Measurements from ENCODE around the gene GNAI1.

GNAI1 gene

GRCh38 chr7:80165177-80165576, 30.5 kb downstream of the GNAI1 start:
- DNase-seq: no peak

GRCh38 chr7:80170445-80170844, 35.8 kb downstream of the GNAI1 start:
- DNase-seq: no peak

GRCh38 chr7:80172387-80172786, 37.8 kb downstream of the GNAI1 start:
- no peak for DNase-seq

GRCh38 chr7:80175744-80176143, 41.1 kb downstream of the GNAI1 start:
- no peak for DNase-seq

GRCh38 chr7:80181411-80181810, 46.8 kb downstream of the GNAI1 start:
- DNase-seq: no peak

- no peak for DNase-seq
Measured at GRCh38 chr7:80182630-80183276, 48.1 kb downstream of the GNAI1 start.

GRCh38 chr7:80183351-80183750, 48.7 kb downstream of the GNAI1 start:
- DNase-seq: no peak

GRCh38 chr7:80183900-80184685, 49.5 kb downstream of the GNAI1 start:
- no peak for DNase-seq

GRCh38 chr7:80184693-80185092, 50.1 kb downstream of the GNAI1 start:
- no peak for DNase-seq

GRCh38 chr7:80185571-80185970, 50.9 kb downstream of the GNAI1 start:
- no peak for DNase-seq

- no peak for DNase-seq
Measured at GRCh38 chr7:80186721-80187120, 52.1 kb downstream of the GNAI1 start.

GRCh38 chr7:80187279-80187678, 52.6 kb downstream of the GNAI1 start:
- DNase-seq: no peak

GRCh38 chr7:80187727-80188126, 53.1 kb downstream of the GNAI1 start:
- DNase-seq: no peak

- no peak for DNase-seq
Measured at GRCh38 chr7:80189638-80190037, 55.0 kb downstream of the GNAI1 start.

GRCh38 chr7:80197627-80198026, 63.0 kb downstream of the GNAI1 start:
- DNase-seq: no peak

- DNase-seq: no peak
Measured at GRCh38 chr7:80199051-80199450, 64.4 kb downstream of the GNAI1 start.

GRCh38 chr7:80204454-80204853, 69.8 kb downstream of the GNAI1 start:
- no peak for DNase-seq

GRCh38 chr7:80204919-80205318, 70.3 kb downstream of the GNAI1 start:
- no peak for DNase-seq

- DNase-seq: no peak
Measured at GRCh38 chr7:80206763-80207162, 72.1 kb downstream of the GNAI1 start.

GRCh38 chr7:80207501-80207900, 72.9 kb downstream of the GNAI1 start:
- no peak for DNase-seq

GRCh38 chr7:80208700-80209099, 74.1 kb downstream of the GNAI1 start:
- no peak for DNase-seq

- DNase-seq: no peak
Measured at GRCh38 chr7:80210400-80210799, 75.8 kb downstream of the GNAI1 start.

GRCh38 chr7:80213814-80214213, 79.2 kb downstream of the GNAI1 start:
- DNase-seq: no peak

- no peak for DNase-seq
Measured at GRCh38 chr7:80215734-80216133, 81.1 kb downstream of the GNAI1 start.

Data from eye (tissue), 1 donor.